IMR-90 (cell line): ENCODE results near the gene PHF14. TPM values are rescaled to one million over a fixed set of nuclear protein-coding genes. Genes with fewer than 3 reads are reported as not detected.
A peak's percentile ranks its signal among the peaks of the same experiment; 100 is the strongest.
"Not testable (repeated sequence)": the region's sequence is repeated elsewhere in the genome, so short reads cannot be mapped to it uniquely, and the experiment has no call there.

ENCODE experiments used
- ATAC-seq: fragments of 200-7000 bp; cut with Tn5 transposase; 2 replicates; pipeline ENCODE4 v1.9.1; 2020; ENCODE audit warnings: low read depth, mild to moderate bottlenecking, moderate library complexity
- BruUV-seq: library from RNA; stranded (reverse); fragments of 400-500 nt; replicated peaks from 2 replicates; lab custom pipeline; 2021; lab: Mats Ljungman, UMichigan
- CTCF ChIA-PET: fragments of 300-600 bp; formaldehyde crosslinking; extraction: SDS; loops from one replicate; lab custom pipeline; 2021; ENCODE audit warnings: antibody characterized with exemption; lab: Yijun Ruan, JAX
- POLR2A ChIA-PET: fragments of 300-600 bp; sonication (Branson Sonifier 250); formaldehyde crosslinking; loops from one replicate; lab custom pipeline; 2022; ENCODE audit warnings: antibody characterized with exemption; ENCODE audit not compliant: unreplicated experiment; lab: Charles Lee
- DNase-seq: peaks from one replicate; pipeline ENCODE4 v3.0.0; 2013
- H2AFZ ChIP-seq: replicated peaks from 2 replicates; pipeline ENCODE3; 2013; ENCODE audit warnings: low read length, mild to moderate bottlenecking; ENCODE audit not compliant: poor library complexity
- H2AK5ac ChIP-seq: 2 replicates; pipeline ENCODE4 v1.6.1; 2013; ENCODE audit warnings: low read depth, low read length, inconsistent platforms
- H2AK9ac ChIP-seq: replicated peaks from 2 replicates; pipeline ENCODE3; 2013; ENCODE audit warnings: mild to moderate bottlenecking, low read depth, low read length, moderate library complexity; ENCODE audit not compliant: poor library complexity
- H2BK120ac ChIP-seq: 2 replicates; pipeline ENCODE4 v1.6.1; 2013; ENCODE audit warnings: low read depth, low read length, inconsistent platforms
- H2BK15ac ChIP-seq: 3 replicates; pipeline ENCODE4 v1.6.1; 2013; ENCODE audit warnings: low read depth, low read length, inconsistent platforms
- H2BK20ac ChIP-seq: 2 replicates; pipeline ENCODE4 v1.6.1; 2013; ENCODE audit warnings: low read depth, mild to moderate bottlenecking, inconsistent platforms, low read length, moderate library complexity
- H2BK5ac ChIP-seq: 2 replicates; pipeline ENCODE4 v1.6.1; 2013; ENCODE audit warnings: mild to moderate bottlenecking, low read depth, low read length, inconsistent platforms; ENCODE audit not compliant: poor library complexity, severe bottlenecking
- H3K14ac ChIP-seq: replicated peaks from 2 replicates; pipeline ENCODE4 v1.6.1; 2013; ENCODE audit warnings: low read depth, low read length, inconsistent platforms
- H3K18ac ChIP-seq: 2 replicates; pipeline ENCODE4 v1.6.1; 2013; ENCODE audit warnings: low read depth, low read length, control low read depth
- H3K23ac ChIP-seq: 2 replicates; pipeline ENCODE4 v1.6.1; 2013; ENCODE audit warnings: low read depth, low read length, inconsistent platforms
- H3K27ac ChIP-seq: 2 replicates; pipeline ENCODE4 v1.5.1; 2013; ENCODE audit warnings: mild to moderate bottlenecking, control low read depth, low read length; ENCODE audit not compliant: insufficient read depth
- H3K27me3 ChIP-seq: 2 replicates; pipeline ENCODE4 v1.6.1; 2013; ENCODE audit warnings: low read length; ENCODE audit not compliant: control insufficient read depth, insufficient read depth
- H3K36me3 ChIP-seq: 2 replicates; pipeline ENCODE4 v1.6.1; 2013; ENCODE audit warnings: low read length, mixed read lengths; ENCODE audit not compliant: control insufficient read depth, insufficient read depth
- H3K4ac ChIP-seq: 2 replicates; pipeline ENCODE4 v1.6.1; 2013; ENCODE audit warnings: low read depth, low read length, inconsistent platforms
- H3K4me1 ChIP-seq: 2 replicates; pipeline ENCODE4 v1.6.1; 2013; ENCODE audit warnings: low read length, mixed read lengths; ENCODE audit not compliant: control insufficient read depth, insufficient read depth
- H3K4me2 ChIP-seq: 2 replicates; pipeline ENCODE4 v1.6.1; 2013; ENCODE audit warnings: low read depth, mild to moderate bottlenecking, control low read depth, low read length, moderate library complexity
- H3K4me3 ChIP-seq: 2 replicates; pipeline ENCODE4 v1.5.1; 2013; ENCODE audit warnings: low read depth, mild to moderate bottlenecking, control low read depth, low read length, moderate library complexity; ENCODE audit not compliant: insufficient read depth
- H3K56ac ChIP-seq: 2 replicates; pipeline ENCODE4 v1.6.1; 2013; ENCODE audit warnings: low read length, inconsistent platforms; ENCODE audit not compliant: insufficient read depth; ENCODE audit errors: extremely low read depth
- H3K79me1 ChIP-seq, 2 experiments: 2 replicates each; pipeline ENCODE4 v1.6.1; 2013; ENCODE audit warnings: low read length in 2 of 2, inconsistent platforms in 1 of 2, low read depth in 1 of 2
- H3K9ac ChIP-seq: 2 replicates; pipeline ENCODE4 v1.6.1; 2013; ENCODE audit warnings: low read depth, low read length, control low read depth
- H3K9me1 ChIP-seq: 2 replicates; pipeline ENCODE4 v1.6.1; 2013; ENCODE audit warnings: low read length, inconsistent platforms; ENCODE audit not compliant: insufficient read depth
- H3K9me3 ChIP-seq: 2 replicates; pipeline ENCODE4 v1.6.1; 2013; ENCODE audit warnings: low read length; ENCODE audit not compliant: control insufficient read depth, insufficient read depth
- H4K20me1 ChIP-seq: 2 replicates; pipeline ENCODE4 v1.6.1; 2013; ENCODE audit warnings: low read length, inconsistent platforms; ENCODE audit not compliant: insufficient read depth
- H4K5ac ChIP-seq: 2 replicates; pipeline ENCODE4 v1.6.1; 2013; ENCODE audit warnings: mild to moderate bottlenecking, low read depth, low read length, control low read depth
- H4K8ac ChIP-seq, 2 experiments: 2 replicates each; pipeline ENCODE4 v1.6.1; 2013; ENCODE audit warnings: low read depth in 2 of 2, low read length in 2 of 2, control low read depth in 1 of 2, inconsistent platforms in 1 of 2
- H4K91ac ChIP-seq: 2 replicates; pipeline ENCODE4 v1.6.1; 2013; ENCODE audit warnings: low read depth, low read length, inconsistent platforms; ENCODE audit not compliant: insufficient read depth
- MAFK ChIP-seq: IDR thresholded peaks from 2 replicates; pipeline ENCODE4 v1.6.1; 2012; ENCODE audit warnings: low read depth, low read length, improper control_type of control experiment
- WGBS, 2 experiments: methylation state at CpG; one replicate each; pipeline versions ENCODE4 v1.1.5 to v1.1.7; 2013; ENCODE audit warnings: missing lambda C conversion rate in 2 of 2; ENCODE audit not compliant: insufficient read length in 1 of 2; ENCODE audit errors: extremely low coverage in 2 of 2; 5-methylcytosine and 5-hydroxymethylcytosine counted together
- dilution Hi-C: fragments of 300-500 bp; cut with HindIII; formaldehyde crosslinking; loops from one replicate; pipeline ENCODE4 v1.14.3; 2018; ENCODE audit warnings: low sequenced_read_pairs; ENCODE audit not compliant: unreplicated experiment
- in situ Hi-C: fragments of 300-500 bp; cut with MboI; formaldehyde crosslinking; loops from 3 replicates; pipeline ENCODE4 v1.14.3; 2019; ENCODE audit warnings: low sequenced_read_pairs, inconsistent platforms, mixed read lengths
- intact Hi-C: fragments of 100-400 bp; cut with micrococcal nuclease; formaldehyde crosslinking; loops from 2 replicates; pipeline ENCODE4 v1.10.0; 2022
- polyA plus RNA-seq, 3 experiments: library from polyadenylated mRNA; depleted of rRNA; stranded (reverse); fragments of >200 nt; gene quantifications; 2 replicates each; pipeline ENCODE4 v1.2.3, GENCODE V29; 2012; ENCODE audit warnings: low replicate concordance in 1 of 3
- total RNA-seq: library from RNA; depleted of rRNA; stranded (reverse); fragments of >200 nt; gene quantifications from 2 replicates; pipeline ENCODE4 v1.2.3, GENCODE V29; 2012

PHF14 gene
- total and polyA plus RNA-seq, 2 of the 4 experiments (the other 2 are of a cell fraction): 8.7 to 17.2 TPM

- H3K4me3 ChIP-seq, CTCF ChIA-PET, POLR2A ChIA-PET, in situ Hi-C loops, H3K27me3 ChIP-seq, H2BK15ac ChIP-seq, H3K27ac ChIP-seq, H3K9me3 ChIP-seq, H2AK5ac ChIP-seq, DNase-seq, H3K4ac ChIP-seq, H3K14ac ChIP-seq, H2AK9ac ChIP-seq, H4K8ac ChIP-seq, BruUV-seq, ATAC-seq, H2BK5ac ChIP-seq, H3K4me1 ChIP-seq, H3K4me2 ChIP-seq, H2BK120ac ChIP-seq, H3K79me1 ChIP-seq, H4K91ac ChIP-seq, H3K9me1 ChIP-seq, H3K9ac ChIP-seq, H3K56ac ChIP-seq, H2AFZ ChIP-seq, H4K20me1 ChIP-seq, H3K18ac ChIP-seq, H4K5ac ChIP-seq, H3K23ac ChIP-seq, H2BK20ac ChIP-seq, intact Hi-C loops, dilution Hi-C loops: not testable (repeated sequence)
- peaks cover 12% of the 10 kb centered on the region for H3K36me3 ChIP-seq
- peak; percentile 30; the same call in 1 of the 2 replicates for TF ChIP-seq MAFK
- WGBS, 2 experiments: no CpG with 5 or more reads among the region's 6 CpGs
Measured at GRCh38 chr7:10990748-10991147, 17.1 kb downstream of the PHF14 start.

GRCh38 chr7:10995482-10996166, 22.0 kb downstream of the PHF14 start:
- Histone ChIP-seq H3K79me1 (peaks cover 3 to 11% of the 10 kb centered on the region in 2 experiments; a peak in 2 of 4 replicates), H3K36me3 (peaks cover 12% of the 10 kb centered on the region)
- H4K91ac ChIP-seq, H2BK120ac ChIP-seq, H3K23ac ChIP-seq, H4K20me1 ChIP-seq, intact Hi-C loops, H3K18ac ChIP-seq, in situ Hi-C loops, H2BK20ac ChIP-seq, H2AK5ac ChIP-seq, H3K27me3 ChIP-seq, ATAC-seq, H3K9ac ChIP-seq, DNase-seq, H3K56ac ChIP-seq, H3K4ac ChIP-seq, H3K9me3 ChIP-seq, H3K4me1 ChIP-seq, dilution Hi-C loops, H3K4me3 ChIP-seq, H4K5ac ChIP-seq, H3K9me1 ChIP-seq, H2BK15ac ChIP-seq, H2AK9ac ChIP-seq, H3K27ac ChIP-seq, H2BK5ac ChIP-seq, H3K14ac ChIP-seq, BruUV-seq, H4K8ac ChIP-seq, H2AFZ ChIP-seq, H3K4me2 ChIP-seq, CTCF ChIA-PET: not testable (repeated sequence)
- 88% methylated on average over 9 of the region's 34 CpGs; no CpG with 5 or more reads in 1 of the 2 experiments for WGBS, 2 experiments
- POLR2A ChIA-PET: interaction anchor here (0.6 kb wide), 1 partner anchor 41 kb away, joined by 3 read pairs; no protein-coding TSS in a partner anchor
